HG03064 (cell line): ENCODE measurements around the gene GRHL3.

Experiments
- ATAC-seq: cut with Tn5 transposase; IDR thresholded peaks from one replicate; pipeline ENCODE4 v1.9.1; 2021; ENCODE audit warnings: low read depth; ENCODE audit not compliant: unreplicated experiment

GRHL3 gene

DNA sequence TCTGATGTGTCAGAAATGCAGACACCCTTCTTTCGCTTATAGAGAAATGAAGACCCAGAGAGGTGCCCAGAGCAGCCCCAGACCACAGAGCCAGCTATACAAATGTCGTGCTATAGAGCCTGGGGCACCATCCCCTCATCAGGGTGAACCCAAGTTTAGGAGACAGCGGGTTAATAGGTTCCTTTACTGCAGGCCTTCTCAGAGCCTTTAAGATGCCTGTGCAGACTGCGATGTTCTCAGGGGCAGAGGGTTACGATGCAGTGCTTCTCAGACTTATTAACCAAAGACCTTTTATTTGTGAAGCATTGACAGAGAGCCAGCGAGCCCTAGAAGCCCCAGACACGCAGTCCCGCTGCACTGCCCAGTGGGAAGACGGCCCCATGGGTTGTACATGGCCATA lies 47.5 kb downstream of the GRHL3 start:
- no peak for ATAC-seq

GRCh38 chr1:24369199-24369598 lies 50.0 kb downstream of the GRHL3 start:
- no peak for ATAC-seq

GRCh38 chr1:24369801-24370200 lies 50.6 kb downstream of the GRHL3 start:
- no peak for ATAC-seq

DNA sequence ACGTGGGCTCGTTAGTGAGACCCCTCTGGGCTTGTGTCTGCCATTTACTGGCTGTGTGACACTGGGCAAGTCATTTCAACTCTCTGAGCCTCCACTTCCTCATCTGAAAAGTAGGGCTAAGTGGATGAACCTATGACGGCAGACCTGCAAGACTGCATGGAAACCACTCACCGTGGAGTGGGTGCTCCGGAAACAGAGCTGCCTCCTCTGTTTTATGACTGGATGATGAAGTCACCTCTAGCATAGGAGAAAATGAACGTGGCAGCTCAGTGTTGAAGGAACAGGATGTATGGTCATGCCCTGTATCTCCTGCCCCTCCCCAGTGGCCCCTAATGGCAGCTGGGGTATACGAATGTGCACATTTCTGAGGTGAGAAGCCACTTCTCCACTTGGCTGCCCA lies 53.9 kb downstream of the GRHL3 start:
- ATAC-seq = no peak

- no peak for ATAC-seq
Measured at GRCh38 chr1:24373710-24374109, 54.6 kb downstream of the GRHL3 start.

GRCh38 chr1:24374891-24375786 lies 56.0 kb downstream of the GRHL3 start:
- no peak for ATAC-seq

- ATAC-seq = no peak
Measured at GRCh38 chr1:24379733-24380315, 60.7 kb downstream of the GRHL3 start.

GRCh38 chr1:24380508-24380907 lies 61.4 kb downstream of the GRHL3 start:
- no peak for ATAC-seq

DNA sequence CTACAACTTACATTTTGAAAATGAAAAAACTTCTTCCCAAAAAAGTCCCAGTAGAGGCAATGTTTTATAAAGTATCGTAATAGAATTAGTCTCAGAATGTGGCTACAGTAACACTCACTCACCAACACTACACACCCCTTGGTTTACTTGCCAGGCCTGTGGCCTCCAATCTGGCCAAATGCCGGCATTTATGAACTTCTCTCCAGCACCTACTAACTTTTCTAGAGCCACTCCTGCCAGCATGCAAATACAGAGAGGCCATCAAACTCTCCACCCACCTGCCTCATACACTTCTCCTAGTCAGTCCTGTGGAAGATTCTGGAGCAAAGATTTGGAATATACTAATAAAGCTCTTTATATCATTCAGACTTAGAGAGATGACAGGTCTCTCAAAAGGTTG lies 62.1 kb downstream of the GRHL3 start:
- ATAC-seq = no peak

GRCh38 chr1:24382165-24382577 lies 63.0 kb downstream of the GRHL3 start:
- ATAC-seq = no peak

DNA sequence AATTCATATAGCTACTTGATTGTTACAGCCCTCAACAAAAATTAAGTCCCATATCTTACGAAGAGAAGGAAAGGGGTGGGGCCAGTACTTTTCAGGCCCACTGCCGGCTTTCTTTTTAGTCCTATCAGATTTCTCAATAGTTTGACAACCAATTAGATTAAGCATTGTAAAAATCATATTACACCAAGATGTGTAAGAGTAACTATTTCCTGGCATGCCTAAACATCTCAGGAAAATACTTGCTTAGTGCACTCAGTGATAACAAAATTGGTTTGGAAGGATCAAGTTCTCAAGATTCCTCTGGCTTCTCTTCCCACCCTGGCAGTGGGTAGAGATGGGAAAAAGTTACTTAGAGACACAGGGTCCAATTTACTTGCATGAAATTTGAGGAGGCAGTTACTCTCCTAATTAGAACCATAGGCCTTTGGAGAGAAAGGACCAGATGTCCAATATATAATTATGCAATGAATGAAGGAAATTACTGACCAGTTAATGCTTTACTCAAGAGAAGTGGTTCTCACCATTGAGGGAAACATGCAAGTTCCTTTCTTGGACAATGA lies 64.3 kb downstream of the GRHL3 start:
- ATAC-seq = no peak

- peak; percentile 60 for ATAC-seq
Measured at GRCh38 chr1:24384251-24385090, 65.3 kb downstream of the GRHL3 start.

GRCh38 chr1:24385160-24385940 lies 66.2 kb downstream of the GRHL3 start:
- no peak for ATAC-seq

DNA sequence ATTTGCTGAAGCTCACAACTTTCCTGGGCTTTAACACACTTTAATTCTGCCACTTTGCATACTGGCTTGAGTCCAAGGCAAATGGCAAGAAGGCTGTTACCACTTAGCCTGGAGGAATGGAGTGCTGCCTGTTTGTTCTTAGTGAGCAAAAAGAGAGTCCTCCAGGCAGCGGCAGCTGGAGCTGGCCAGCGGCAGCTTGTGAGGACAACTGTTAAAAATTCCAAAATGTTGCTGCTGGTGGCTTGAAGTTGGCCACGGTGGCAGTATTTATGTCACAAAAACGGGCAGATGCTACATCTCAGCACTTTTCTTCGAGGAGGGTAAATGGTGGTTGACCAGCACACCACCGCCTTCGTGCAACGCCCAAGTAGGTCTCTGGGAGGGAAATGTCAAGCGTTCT lies 67.1 kb downstream of the GRHL3 start:
- no peak for ATAC-seq

DNA sequence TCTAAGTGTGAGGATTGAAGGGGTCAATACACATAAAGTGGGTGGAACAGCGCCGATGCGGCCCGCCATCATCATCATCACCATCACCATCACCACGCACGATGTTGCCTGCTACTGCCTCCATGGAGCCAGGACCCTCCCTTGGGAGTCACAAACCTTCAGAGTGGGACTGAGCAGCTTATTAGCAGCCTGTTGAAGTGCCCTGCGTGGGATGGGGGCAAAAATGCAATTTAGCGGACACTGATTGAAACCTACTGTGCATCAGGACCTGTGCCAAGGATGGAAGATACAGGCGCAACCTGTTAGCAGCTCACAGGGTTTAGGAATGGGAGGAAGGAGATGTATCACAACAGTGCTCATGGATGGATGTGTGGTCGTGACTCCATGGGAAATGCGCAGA lies 67.8 kb downstream of the GRHL3 start:
- ATAC-seq = no peak

- ATAC-seq = no peak
Measured at GRCh38 chr1:24387636-24388175, 68.5 kb downstream of the GRHL3 start.

DNA sequence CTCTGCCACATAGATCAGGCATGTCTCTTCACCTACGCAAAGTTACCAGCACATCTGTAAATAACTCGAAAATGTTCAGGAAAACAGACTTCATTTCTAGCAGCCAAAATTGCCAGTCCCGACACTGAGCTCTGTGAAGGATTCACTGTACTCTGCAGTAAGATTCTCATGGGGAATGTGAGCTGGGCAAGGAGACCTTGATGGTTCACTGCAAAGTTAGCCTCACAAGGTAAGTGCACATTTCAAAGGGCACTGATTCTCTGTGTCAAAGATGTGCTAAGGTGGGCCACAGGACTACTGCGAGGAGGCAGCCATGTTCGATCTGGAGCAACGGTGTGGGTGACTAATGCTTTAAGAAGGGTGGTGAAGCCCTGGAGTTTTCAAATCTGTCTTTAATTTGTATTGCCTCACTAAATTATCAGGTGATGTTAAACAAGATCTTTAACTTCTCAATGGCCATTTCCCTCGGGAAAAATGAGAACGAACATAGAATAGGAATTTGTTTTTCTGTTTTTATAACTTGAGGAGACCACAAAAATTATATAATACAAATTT lies 69.3 kb downstream of the GRHL3 start:
- ATAC-seq = no peak

DNA sequence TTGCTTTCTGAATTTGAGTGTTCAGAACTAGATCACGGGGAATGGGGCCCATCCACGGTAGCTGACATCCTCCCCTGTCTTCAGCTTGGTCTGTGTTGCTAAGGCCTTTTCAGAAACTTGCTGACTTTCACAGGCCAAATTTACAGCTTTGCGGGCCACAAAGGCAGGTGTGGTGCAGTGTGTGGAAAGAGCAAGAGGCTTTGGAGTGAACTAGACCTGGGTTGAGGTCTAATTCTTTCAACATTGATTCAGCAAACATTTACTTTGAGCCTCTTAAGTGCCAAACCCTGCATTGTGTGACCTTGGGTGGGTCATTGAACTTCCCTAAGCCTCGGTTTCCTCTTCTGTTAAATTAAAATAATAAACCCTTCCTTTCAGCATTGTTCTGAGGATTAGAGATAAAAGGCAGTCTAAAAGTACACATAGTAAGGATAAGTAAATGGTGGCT lies 70.1 kb downstream of the GRHL3 start:
- ATAC-seq = no peak

DNA sequence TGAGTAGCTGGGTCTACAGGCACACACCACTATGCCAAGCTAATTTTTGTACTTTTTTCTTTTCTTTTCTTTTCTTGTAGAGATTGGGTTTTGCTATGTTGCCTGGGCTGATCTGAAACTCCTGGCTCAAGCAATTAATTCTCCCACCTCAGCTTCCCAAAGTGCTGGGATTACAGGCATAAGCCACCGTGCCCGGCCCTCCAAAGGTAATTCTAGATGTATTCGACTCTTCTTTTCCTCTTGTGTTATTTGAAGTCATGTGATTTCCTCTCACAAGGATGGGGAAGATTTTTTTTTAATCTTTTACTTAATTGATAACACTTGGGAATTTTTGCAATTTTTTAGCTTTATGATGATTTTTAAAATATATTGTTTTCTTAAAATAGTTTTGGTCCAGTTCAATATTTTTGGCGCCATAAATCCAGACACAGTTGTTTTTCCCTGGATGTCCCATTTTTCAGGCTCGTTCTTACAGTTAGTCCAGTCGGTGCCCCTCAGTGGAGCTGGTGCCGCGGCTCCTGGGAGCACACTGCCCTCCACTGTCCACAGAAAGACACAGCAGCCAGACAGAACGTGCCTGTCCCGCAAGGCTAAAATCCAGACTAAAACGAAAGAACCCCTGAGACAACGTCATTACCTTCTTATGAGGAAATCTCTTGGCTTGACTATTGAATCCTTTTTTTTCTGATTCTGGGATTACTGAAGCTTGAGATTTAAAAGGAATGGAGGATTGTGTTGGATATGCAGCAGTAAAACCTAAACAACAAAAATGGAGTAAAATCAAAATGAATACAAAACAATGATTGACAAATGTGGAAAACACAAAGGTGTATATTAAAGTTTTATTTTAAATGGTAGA lies 72.0 kb downstream of the GRHL3 start:
- no peak for ATAC-seq
